Caco-2 (cell line): ENCODE data around the gene PDIA5. TPM values are rescaled to one million over a fixed set of nuclear protein-coding genes. Genes with fewer than 3 reads are reported as not detected.

Experiments
- BruUV-seq: library from RNA; stranded (reverse); fragments of 400-500 nt; replicated peaks from 2 replicates; lab custom pipeline; 2021; lab: Mats Ljungman, UMichigan
- CTCF ChIA-PET: fragments of 300-600 bp; sonication (Branson Sonifier 250); formaldehyde crosslinking; loops from one replicate; lab custom pipeline; 2022; ENCODE audit warnings: antibody characterized with exemption; lab: Charles Lee
- POLR2A ChIA-PET: fragments of 300-600 bp; sonication (Branson Sonifier 250); formaldehyde crosslinking; loops from one replicate; lab custom pipeline; 2022; ENCODE audit warnings: antibody characterized with exemption; lab: Charles Lee
- DNase-seq, 2 experiments: peaks; one replicate each; pipeline versions ENCODE4 v3.0.0 to v3.0.0-alpha.2; 2020 to 2022
- H3K27me3 ChIP-seq: replicated peaks from 2 replicates; pipeline ENCODE4 v1.6.0; 2011; ENCODE audit warnings: low read length; ENCODE audit not compliant: control insufficient read depth, insufficient read depth
- H3K36me3 ChIP-seq: 2 replicates; pipeline ENCODE4 v1.5.1; 2011; ENCODE audit warnings: low read length; ENCODE audit not compliant: control insufficient read depth, insufficient read depth
- H3K4me1 ChIP-seq: fragments of 250-450 bp; sonication (Bioruptor Pico); 2 replicates; pipeline ENCODE4 v1.5.1; 2020; ENCODE audit warnings: mild to moderate bottlenecking
- H3K4me3 ChIP-seq: 2 replicates; pipeline ENCODE4 v1.5.1; 2011; ENCODE audit warnings: low read depth, mild to moderate bottlenecking, control low read depth, low read length
- H3K9me3 ChIP-seq: fragments of 250-450 bp; sonication (Bioruptor Pico); 2 replicates; pipeline ENCODE4 v1.5.1; 2020; ENCODE audit warnings: mild to moderate bottlenecking, moderate library complexity
- H3K27ac Mint-ChIP-seq: one replicate; pipeline ENCODE4 v1.8.0; 2022; ENCODE audit warnings: mixed read lengths; ENCODE audit not compliant: unreplicated experiment
- H3K27me3 Mint-ChIP-seq: one replicate; pipeline ENCODE4 v1.8.0; 2022; ENCODE audit warnings: mixed read lengths; ENCODE audit not compliant: insufficient read depth, unreplicated experiment
- H3K36me3 Mint-ChIP-seq: one replicate; pipeline ENCODE4 v1.8.0; 2022; ENCODE audit warnings: mild to moderate bottlenecking, mixed read lengths; ENCODE audit not compliant: insufficient read depth, unreplicated experiment
- H3K4me1 Mint-ChIP-seq: one replicate; pipeline ENCODE4 v1.8.0; 2022; ENCODE audit warnings: low read depth, mixed read lengths; ENCODE audit not compliant: unreplicated experiment
- H3K4me3 Mint-ChIP-seq: one replicate; pipeline ENCODE4 v1.8.0; 2022; ENCODE audit warnings: mild to moderate bottlenecking, moderate library complexity, mixed read lengths; ENCODE audit not compliant: unreplicated experiment
- H3K9me3 Mint-ChIP-seq: one replicate; pipeline ENCODE4 v1.8.0; 2022; ENCODE audit warnings: mixed read lengths; ENCODE audit not compliant: unreplicated experiment
- CTCF ChIP-seq, 2 experiments: fragments of 200-600 bp in 1 of 2; IDR thresholded peaks; 1 replicate in 1 of 2; 2 replicates in 1 of 2; pipeline versions ENCODE4 v1.5.1 to v1.8.0; 2011 to 2022; ENCODE audit warnings: antibody characterized with exemption in 1 of 2, control low read depth in 1 of 2, inconsistent platforms in 1 of 2, low read depth in 1 of 2, low read length in 1 of 2, mild to moderate bottlenecking in 1 of 2, moderate library complexity in 1 of 2; ENCODE audit not compliant: insufficient read depth in 1 of 2, severe bottlenecking in 1 of 2, unreplicated experiment in 1 of 2
- intact Hi-C: fragments of 100-400 bp; cut with micrococcal nuclease; formaldehyde crosslinking; loops from one replicate; pipeline ENCODE4 v1.10.0; 2022; ENCODE audit not compliant: unreplicated experiment
- total RNA-seq: library from RNA; stranded (reverse); gene quantifications from 2 replicates; pipeline ENCODE4 v1.2.3, GENCODE V29; 2022

The PDIA5 gene
- total RNA-seq, 1 experiment from 2014 or later, result 48.2 TPM

- DNase-seq, result no peak
- Mint-ChIP-seq H3K27me3 (no peaks in the 10 kb centered on the region), H3K36me3 (peaks cover 24% of the 10 kb centered on the region), H3K4me1 (peaks cover 33% of the 10 kb centered on the region), H3K4me3 (no peak overlapping the region), H3K9me3 (no peaks in the 10 kb centered on the region), H3K27ac (no peak overlapping the region)
- Histone ChIP-seq H3K9me3 (no peaks in the 10 kb centered on the region), H3K36me3 (peaks cover 1% of the 10 kb centered on the region; the same call in 1 of the 2 replicates), H3K4me1 (peaks cover 29% of the 10 kb centered on the region), H3K27me3 (no peaks in the 10 kb centered on the region), H3K4me3 (no peak overlapping the region)
- no peak for TF ChIP-seq CTCF (IDR thresholded peaks at IDR 0.05; ENCODE audit: insufficient read depth in 1 of 2, low read depth in 1 of 2, low read length in 1 of 2, severe bottlenecking in 1 of 2, unreplicated experiment in 1 of 2)
- intact Hi-C loops, result no loop called here
- BruUV-seq, result no TSS peak
- POLR2A ChIA-PET, result no interaction called here
- CTCF ChIA-PET, result no interaction called here
These were observed 21.6 kb downstream of the PDIA5 start for GRCh38 chr3:123088387-123088786.

GRCh38 chr3:123089611-123090331, 22.9 kb downstream of the PDIA5 start:
- BruUV-seq, result no TSS peak
- TF ChIP-seq CTCF (IDR thresholded peaks at IDR 0.05; ENCODE audit: insufficient read depth in 1 of 2, low read depth in 1 of 2, low read length in 1 of 2, severe bottlenecking in 1 of 2, unreplicated experiment in 1 of 2), result no peak
- H3K27me3 Mint-ChIP-seq, result no peaks in the 10 kb centered on the region
- intact Hi-C loops, result no loop called here
- no peak overlapping the region for H3K4me3 Mint-ChIP-seq
- DNase-seq, result no peak
- H3K36me3 Mint-ChIP-seq, result peaks cover 33% of the 10 kb centered on the region
- ChIA-PET POLR2A (no interaction called here), CTCF (no interaction called here)
- Histone ChIP-seq H3K4me1 (peaks cover 17% of the 10 kb centered on the region), H3K9me3 (no peaks in the 10 kb centered on the region), H3K36me3 (peaks cover 1% of the 10 kb centered on the region; the same call in 1 of the 2 replicates), H3K27me3 (no peaks in the 10 kb centered on the region), H3K4me3 (no peak overlapping the region)
- no peak overlapping the region for H3K27ac Mint-ChIP-seq
- no peaks in the 10 kb centered on the region for H3K9me3 Mint-ChIP-seq
- H3K4me1 Mint-ChIP-seq, result peaks cover 19% of the 10 kb centered on the region

- no TSS peak for BruUV-seq
- CTCF ChIA-PET, result no interaction called here
- TF ChIP-seq CTCF (IDR thresholded peaks at IDR 0.05; ENCODE audit: insufficient read depth in 1 of 2, low read depth in 1 of 2, low read length in 1 of 2, severe bottlenecking in 1 of 2, unreplicated experiment in 1 of 2), result no peak
- Mint-ChIP-seq H3K27ac (no peak overlapping the region), H3K27me3 (no peaks in the 10 kb centered on the region), H3K36me3 (peaks cover 28% of the 10 kb centered on the region), H3K9me3 (no peaks in the 10 kb centered on the region), H3K4me3 (no peak overlapping the region), H3K4me1 (peaks cover 7% of the 10 kb centered on the region)
- POLR2A ChIA-PET, result no interaction called here
- DNase-seq, result no peak
- Histone ChIP-seq H3K27me3 (no peaks in the 10 kb centered on the region), H3K4me3 (no peak overlapping the region), H3K36me3 (peaks cover 1% of the 10 kb centered on the region; the same call in 1 of the 2 replicates), H3K9me3 (no peaks in the 10 kb centered on the region), H3K4me1 (peaks cover 5% of the 10 kb centered on the region)
- intact Hi-C loops, result no loop called here
These were observed 24.1 kb downstream of the PDIA5 start for GRCh38 chr3:123090728-123091531.
